ENCODE measurements around the gene HAVCR2. TPM values are rescaled to one million over a fixed set of nuclear protein-coding genes. Genes with fewer than 3 reads are reported as not detected.

Gene HAVCR2
- total RNA-seq, 2 experiments from 2014 or later: 1.4 to 1.8 TPM

DNA sequence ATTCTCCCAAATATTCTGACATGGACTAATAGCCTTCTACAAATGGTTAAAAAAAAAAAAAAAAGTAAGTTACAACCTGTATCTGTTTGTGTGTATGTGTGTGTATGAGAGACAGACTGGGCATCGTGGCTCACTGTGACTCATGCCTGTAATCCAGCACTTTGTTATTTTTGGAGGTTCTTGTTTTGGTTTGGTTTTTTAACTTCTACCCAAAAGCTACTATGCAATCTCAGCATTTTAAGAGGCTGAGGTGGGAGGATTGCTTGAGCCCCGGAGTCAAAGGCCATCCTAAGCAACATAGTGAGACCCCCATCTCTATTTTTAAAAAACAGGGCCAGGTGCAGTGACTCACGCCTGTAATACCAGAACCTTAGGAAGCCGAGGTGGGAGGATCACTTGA, 32.3 kb downstream of the HAVCR2 start:
- H3K36me3 Mint-ChIP-seq (ENCODE audit: low read depth): no peaks in the 10 kb centered on the region
- TF ChIP-seq, protein P1, sequence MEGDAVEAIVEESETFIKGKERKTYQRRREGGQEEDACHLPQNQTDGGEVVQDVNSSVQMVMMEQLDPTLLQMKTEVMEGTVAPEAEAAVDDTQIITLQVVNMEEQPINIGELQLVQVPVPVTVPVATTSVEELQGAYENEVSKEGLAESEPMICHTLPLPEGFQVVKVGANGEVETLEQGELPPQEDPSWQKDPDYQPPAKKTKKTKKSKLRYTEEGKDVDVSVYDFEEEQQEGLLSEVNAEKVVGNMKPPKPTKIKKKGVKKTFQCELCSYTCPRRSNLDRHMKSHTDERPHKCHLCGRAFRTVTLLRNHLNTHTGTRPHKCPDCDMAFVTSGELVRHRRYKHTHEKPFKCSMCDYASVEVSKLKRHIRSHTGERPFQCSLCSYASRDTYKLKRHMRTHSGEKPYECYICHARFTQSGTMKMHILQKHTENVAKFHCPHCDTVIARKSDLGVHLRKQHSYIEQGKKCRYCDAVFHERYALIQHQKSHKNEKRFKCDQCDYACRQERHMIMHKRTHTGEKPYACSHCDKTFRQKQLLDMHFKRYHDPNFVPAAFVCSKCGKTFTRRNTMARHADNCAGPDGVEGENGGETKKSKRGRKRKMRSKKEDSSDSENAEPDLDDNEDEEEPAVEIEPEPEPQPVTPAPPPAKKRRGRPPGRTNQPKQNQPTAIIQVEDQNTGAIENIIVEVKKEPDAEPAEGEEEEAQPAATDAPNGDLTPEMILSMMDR (IDR thresholded peaks at IDR 0.05): no peak
- no peaks in the 10 kb centered on the region for H3K9me3 Mint-ChIP-seq
- H3K4me1 Mint-ChIP-seq (ENCODE audit: low read depth): no peaks in the 10 kb centered on the region
- H3K36me3 ChIP-seq (ENCODE audit: insufficient read depth, low read length): no peaks in the 10 kb centered on the region
- no peak overlapping the region for H3K27ac Mint-ChIP-seq
- CTCF ChIA-PET: no interaction called here
- DNase-seq (no peak), ATAC-seq (ENCODE audit: poor library complexity) (no peak)
- no peak overlapping the region for H3K4me3 Mint-ChIP-seq
- intact Hi-C loops (cut with DNase I, micrococcal nuclease): no loop called here
- no peaks in the 10 kb centered on the region for H3K27me3 ChIP-seq (ENCODE audit: control insufficient read depth in 1 of 2, insufficient read depth in 2 of 2, low read length in 2 of 2)
- POLR2A ChIA-PET: no interaction called here
- H3K4me1 ChIP-seq (ENCODE audit: insufficient read depth, low read length): no peaks in the 10 kb centered on the region
- no peak overlapping the region for H3K27ac ChIP-seq (ENCODE audit: low read depth in 1 of 2, low read length in 2 of 2)
- H3K4me3 ChIP-seq (ENCODE audit: low read length): no peak overlapping the region
- H3K27me3 Mint-ChIP-seq: no peaks in the 10 kb centered on the region
- H3K9me3 ChIP-seq (ENCODE audit: control insufficient read depth in 1 of 2, insufficient read depth in 1 of 2, low read length in 2 of 2): no peaks in the 10 kb centered on the region

DNA sequence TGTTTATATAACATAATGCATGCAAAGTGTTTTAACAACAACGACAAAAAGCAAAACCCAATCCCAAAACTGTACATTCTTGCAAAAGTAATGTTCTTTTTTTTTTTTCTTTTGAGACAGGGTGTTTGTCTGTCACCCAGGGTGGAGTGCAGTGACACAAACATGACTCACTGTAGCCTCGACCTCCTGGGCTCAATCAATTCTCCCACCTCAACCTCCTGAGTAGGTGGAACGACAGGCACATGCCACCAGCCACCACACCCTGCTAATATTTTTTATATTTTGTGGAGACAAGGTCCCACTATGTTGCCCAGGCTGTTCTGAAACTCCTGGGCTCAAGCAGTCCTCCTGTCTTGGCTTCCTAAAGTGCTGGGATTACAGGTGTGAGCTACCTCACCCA, 36.3 kb downstream of the HAVCR2 start:
- CTCF ChIA-PET: no interaction called here
- intact Hi-C loops (cut with DNase I, micrococcal nuclease): no loop called here
- no peak for ATAC-seq (ENCODE audit: poor library complexity)

DNA sequence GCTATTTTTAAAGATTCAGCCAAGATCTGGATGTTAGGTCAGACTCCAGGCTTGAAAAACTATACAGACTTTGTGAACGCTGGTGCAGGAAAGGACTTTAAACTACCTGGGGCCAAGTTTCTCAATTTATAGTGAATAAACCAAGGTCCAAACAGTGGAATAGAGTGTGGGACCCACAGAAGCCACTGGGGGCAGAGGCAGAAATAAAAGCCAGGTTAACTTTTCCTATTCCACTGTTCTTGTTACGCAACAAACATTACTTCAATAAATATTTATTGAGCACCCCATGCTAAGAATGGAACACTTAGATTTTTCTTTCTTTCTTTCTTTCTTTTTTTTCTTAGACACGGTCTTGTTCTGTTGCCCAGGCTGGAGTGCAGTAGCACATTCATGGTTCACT, 38.9 kb downstream of the HAVCR2 start:
- no peak for ATAC-seq (ENCODE audit: poor library complexity)
- Histone ChIP-seq H3K36me3 (ENCODE audit: insufficient read depth, low read length) (no peaks in the 10 kb centered on the region), H3K9me3 (ENCODE audit: control insufficient read depth in 1 of 2, insufficient read depth in 1 of 2, low read length in 2 of 2) (no peaks in the 10 kb centered on the region), H3K27ac (ENCODE audit: low read depth in 1 of 2, low read length in 2 of 2) (no peak overlapping the region), H3K4me3 (ENCODE audit: low read length) (no peak overlapping the region), H3K4me1 (ENCODE audit: insufficient read depth, low read length) (no peaks in the 10 kb centered on the region), H3K27me3 (ENCODE audit: control insufficient read depth in 1 of 2, insufficient read depth in 2 of 2, low read length in 2 of 2) (no peaks in the 10 kb centered on the region)
- H3K27ac Mint-ChIP-seq: no peak overlapping the region
- intact Hi-C loops (cut with DNase I, micrococcal nuclease): no loop called here
- no peaks in the 10 kb centered on the region for H3K9me3 Mint-ChIP-seq
- no peaks in the 10 kb centered on the region for H3K27me3 Mint-ChIP-seq
- TF ChIP-seq, protein P1 (IDR thresholded peaks at IDR 0.05): no peak
- no peak overlapping the region for H3K4me3 Mint-ChIP-seq
- DNase-seq: no peak
- POLR2A ChIA-PET: no interaction called here
- no peaks in the 10 kb centered on the region for H3K36me3 Mint-ChIP-seq (ENCODE audit: low read depth)
- H3K4me1 Mint-ChIP-seq (ENCODE audit: low read depth): no peaks in the 10 kb centered on the region
- CTCF ChIA-PET: no interaction called here

More for the DNA sequence above, 36.3 kb downstream of the HAVCR2 start:
- H3K36me3 ChIP-seq (ENCODE audit: insufficient read depth, low read length): no peaks in the 10 kb centered on the region
- H3K4me1 Mint-ChIP-seq (ENCODE audit: low read depth): no peaks in the 10 kb centered on the region
- no peaks in the 10 kb centered on the region for H3K4me1 ChIP-seq (ENCODE audit: insufficient read depth, low read length)
- H3K27ac Mint-ChIP-seq: no peak overlapping the region
- peak in 1 of 14 experiments; percentile 13 for DNase-seq
- H3K4me3 Mint-ChIP-seq: no peak overlapping the region
- TF ChIP-seq, protein P1 (IDR thresholded peaks at IDR 0.05): no peak
- no peak overlapping the region for H3K27ac ChIP-seq (ENCODE audit: low read depth in 1 of 2, low read length in 2 of 2)
- no peaks in the 10 kb centered on the region for H3K27me3 Mint-ChIP-seq
- H3K9me3 Mint-ChIP-seq: no peaks in the 10 kb centered on the region
- no peak overlapping the region for H3K4me3 ChIP-seq (ENCODE audit: low read length)
- POLR2A ChIA-PET: no interaction called here
- no peaks in the 10 kb centered on the region for H3K27me3 ChIP-seq (ENCODE audit: control insufficient read depth in 1 of 2, insufficient read depth in 2 of 2, low read length in 2 of 2)
- no peaks in the 10 kb centered on the region for H3K9me3 ChIP-seq (ENCODE audit: control insufficient read depth in 1 of 2, insufficient read depth in 1 of 2, low read length in 2 of 2)
- no peaks in the 10 kb centered on the region for H3K36me3 Mint-ChIP-seq (ENCODE audit: low read depth)

Data from CD4-positive, alpha-beta T cell (primary cell).